HepG2 (cell line): Measurements from ENCODE around the gene IKBKE. TPM values are rescaled to one million over a fixed set of nuclear protein-coding genes. Genes with fewer than 3 reads are reported as not detected.

Experiments
- ATAC-seq: fragments of 200-7000 bp; cut with Tn5 transposase; 3 replicates; pipeline ENCODE4 v1.9.1; 2020; ENCODE audit warnings: mild to moderate bottlenecking, moderate library complexity
- BruUV-seq: library from RNA; stranded (reverse); fragments of 400-500 nt; replicated peaks from 2 replicates; lab custom pipeline; 2021; lab: Mats Ljungman, UMichigan
- CTCF ChIA-PET: fragments of 300-600 bp; formaldehyde crosslinking; extraction: SDS; loops from one replicate; lab custom pipeline; 2021; ENCODE audit warnings: low total read pairs, inconsistent platforms, low intra/inter-chr PET ratio; lab: Yijun Ruan, JAX
- POLR2A ChIA-PET: fragments of 350-600 bp; sonication (Branson Sonifier 250); formaldehyde crosslinking; loops from one replicate; lab custom pipeline; 2020; ENCODE audit warnings: antibody characterized with exemption, inconsistent platforms; lab: Yijun Ruan, JAX
- DNase-seq: peaks from one replicate; pipeline ENCODE4 v3.0.0-alpha.2; 2015; ENCODE audit warnings: low spot score
- FAIRE-seq: peaks from 3 replicates; lab custom pipeline; 2011; peaks lifted over from hg19 to GRCh38; lab: Jason Lieb, UNC
- H2AFZ ChIP-seq: one replicate; pipeline ENCODE4 v1.6.1; 2011; ENCODE audit warnings: low read length, inconsistent platforms
- H3K27ac ChIP-seq: fragments of 300-600 bp; 3 replicates; pipeline ENCODE4 v1.8.0; 2011; ENCODE audit warnings: mixed run types, mild to moderate bottlenecking, mixed read lengths, low read length, inconsistent platforms; ENCODE audit not compliant: insufficient read depth; ENCODE audit errors: extremely low read length
- H3K27me3 ChIP-seq, 2 experiments: fragments of 200-600 bp in 1 of 2; 2 replicates in 1 of 2; 3 replicates in 1 of 2; pipeline versions ENCODE4 v1.6.0 to v1.8.0; 2011; ENCODE audit warnings: low read length in 2 of 2, mild to moderate bottlenecking in 2 of 2, moderate library complexity in 2 of 2, inconsistent platforms in 1 of 2; ENCODE audit not compliant: insufficient read depth in 2 of 2, control insufficient read depth in 1 of 2
- H3K36me3 ChIP-seq, 2 experiments: fragments of 200-600 bp in 1 of 2; replicated peaks in 1 of 2; 2 replicates in 1 of 2; 3 replicates in 1 of 2; pipeline versions ENCODE4 v1.5.1 to v1.8.0; 2011; ENCODE audit warnings: low read length in 2 of 2, inconsistent platforms in 1 of 2; ENCODE audit not compliant: insufficient read depth in 2 of 2, control insufficient read depth in 1 of 2
- H3K4me1 ChIP-seq: 2 replicates; pipeline ENCODE4 v1.5.1; 2012; ENCODE audit warnings: low read length, inconsistent platforms; ENCODE audit not compliant: insufficient read depth
- H3K4me2 ChIP-seq: 2 replicates; pipeline ENCODE4 v1.6.0; 2011; ENCODE audit warnings: low read depth, low read length, inconsistent platforms
- H3K4me3 ChIP-seq, 3 experiments: fragments of 200-600 bp in 1 of 3; sonication (generic), shearing (Covaris generic) in 1 of 3; replicated peaks in 1 of 3; 2 replicates each; pipeline ENCODE4 v1.5.1; 2011 to 2016; ENCODE audit warnings: low read length in 3 of 3, inconsistent platforms in 2 of 3, low read depth in 2 of 3, mild to moderate bottlenecking in 2 of 3, control low read depth in 1 of 3, mixed read lengths in 1 of 3; ENCODE audit not compliant: insufficient read depth in 1 of 3
- H3K79me2 ChIP-seq: one replicate; pipeline ENCODE4 v1.6.1; 2011; ENCODE audit warnings: low read length, inconsistent platforms; ENCODE audit not compliant: insufficient read depth
- H3K9ac ChIP-seq: 2 replicates; pipeline ENCODE4 v1.6.0; 2011; ENCODE audit warnings: mild to moderate bottlenecking, low read depth, low read length, inconsistent platforms; ENCODE audit not compliant: insufficient read depth
- H3K9me3 ChIP-seq: 2 replicates; pipeline ENCODE4 v1.5.1; 2012; ENCODE audit warnings: mild to moderate bottlenecking, low read length
- H4K20me1 ChIP-seq: 2 replicates; pipeline ENCODE4 v1.6.0; 2011; ENCODE audit warnings: inconsistent platforms, mild to moderate bottlenecking, low read length, moderate library complexity; ENCODE audit not compliant: insufficient read depth
- BRF2 ChIP-seq: sonication (generic); formaldehyde crosslinking; IDR thresholded peaks from 2 replicates; pipeline ENCODE4 v1.8.1; 2022; ENCODE audit warnings: mild to moderate bottlenecking, missing genetic modification reagents
- CCAR2 ChIP-seq: fragments of 200-400 bp; formaldehyde crosslinking; optimal IDR thresholded peaks from 2 replicates; pipeline ENCODE3; 2018; ENCODE audit warnings: low read depth, mild to moderate bottlenecking, low read length, moderate library complexity
- GZF1 ChIP-seq: sonication (generic); formaldehyde crosslinking; IDR thresholded peaks from 2 replicates; pipeline ENCODE4 v1.5.1; 2020; ENCODE audit warnings: mild to moderate bottlenecking, missing genetic modification reagents
- KLF12 ChIP-seq: sonication (generic); formaldehyde crosslinking; IDR thresholded peaks from 2 replicates; pipeline ENCODE4 v1.4.0; 2020; ENCODE audit warnings: missing genetic modification reagents, borderline replicate concordance
- MATR3 ChIP-seq: sonication (generic); formaldehyde crosslinking; IDR thresholded peaks from 2 replicates; pipeline ENCODE4 v1.4.0; 2020; ENCODE audit warnings: missing genetic modification reagents
- REXO4 ChIP-seq: sonication (generic); formaldehyde crosslinking; IDR thresholded peaks from 2 replicates; pipeline ENCODE4 v1.8.0; 2022; ENCODE audit warnings: missing genetic modification reagents, mild to moderate bottlenecking, borderline replicate concordance
- SNAI1 ChIP-seq: sonication (generic); formaldehyde crosslinking; IDR thresholded peaks from 2 replicates; pipeline ENCODE4 v1.5.0; 2020; ENCODE audit warnings: mild to moderate bottlenecking, missing genetic modification reagents, borderline replicate concordance
- SNAPC4 ChIP-seq: sonication (generic); formaldehyde crosslinking; IDR thresholded peaks from 2 replicates; pipeline ENCODE4 v1.4.0; 2020; ENCODE audit warnings: mild to moderate bottlenecking, missing genetic modification reagents
- STAT5B ChIP-seq: sonication (generic); formaldehyde crosslinking; IDR thresholded peaks from 2 replicates; pipeline ENCODE4 v1.4.0; 2020; ENCODE audit warnings: missing genetic modification reagents
- TCF7 ChIP-seq: sonication (generic); IDR thresholded peaks from 2 replicates; pipeline ENCODE4 v1.6.1; 2016; ENCODE audit warnings: antibody characterized with exemption, low read depth
- USF2 ChIP-seq, 2 experiments: sonication (generic) in 1 of 2; formaldehyde crosslinking in 1 of 2; IDR thresholded peaks; 2 replicates each; pipeline versions ENCODE4 v1.5.1 to v1.6.1; 2011 to 2020; ENCODE audit warnings: borderline replicate concordance in 1 of 2, low read depth in 1 of 2, low read length in 1 of 2, mild to moderate bottlenecking in 1 of 2, missing genetic modification reagents in 1 of 2, moderate library complexity in 1 of 2
- XBP1 ChIP-seq: sonication (generic); formaldehyde crosslinking; IDR thresholded peaks from 2 replicates; pipeline ENCODE4 v1.5.0; 2020; ENCODE audit warnings: missing genetic modification reagents
- ZKSCAN8 ChIP-seq: IDR thresholded peaks from 2 replicates; pipeline ENCODE4 v1.6.1; 2016; ENCODE audit warnings: borderline replicate concordance, missing genetic modification reagents, missing compliant biosample characterization
- ZNF549 ChIP-seq: sonication (generic); formaldehyde crosslinking; IDR thresholded peaks from 2 replicates; pipeline ENCODE4 v1.5.0; 2020; ENCODE audit warnings: missing genetic modification reagents
- WGBS: methylation state at CpG from one replicate; pipeline ENCODE4 v1.1.6; 2017; ENCODE audit warnings: low lambda C conversion rate; 5-methylcytosine and 5-hydroxymethylcytosine counted together
- in situ Hi-C: cut with HindIII; loops from 2 replicates; pipeline ENCODE4 v1.10.0; 2017; ENCODE audit warnings: low pct_unique_long_range_greater_than_20kb; ENCODE audit not compliant: extremely low pct_ligation_motif_present
- intact Hi-C: fragments of 100-400 bp; cut with micrococcal nuclease; formaldehyde crosslinking; loops from one replicate; pipeline ENCODE4 v1.10.0; 2022; ENCODE audit not compliant: unreplicated experiment
- polyA plus RNA-seq, 8 experiments: library from polyadenylated mRNA; depleted of rRNA in 3 of 8; stranded (reverse) in 7 of 8; unstranded in 1 of 8; fragments of >200 nt; fragmentation: Illumina TruSeq in 4 of 8; extraction: Trizol in 4 of 8; gene quantifications; 2 replicates each; pipeline versions ENCODE4 v1.2.1 to v1.2.3, GENCODE V29; 2011 to 2016; ENCODE audit warnings: low read depth in 4 of 8, missing spikeins in 1 of 8, mixed read lengths in 1 of 8; ENCODE audit not compliant: insufficient read depth in 1 of 8
- total RNA-seq, 5 experiments: library from RNA; depleted of rRNA; stranded (reverse); fragments of >200 nt; fragmentation: Illumina TruSeq; extraction: Trizol; gene quantifications; 2 replicates each; pipeline ENCODE4 v1.2.3, GENCODE V29; 2016; ENCODE audit warnings: low read depth in 1 of 5

Gene IKBKE
- total and polyA plus RNA-seq, 2 of the 13 experiments (the other 11 are each of a cell fraction or from before 2014, with no cell fraction given), result 4.5 to 5.8 TPM

GRCh38 chr1:206535853-206536188 lies 65.5 kb downstream of the IKBKE start:
- H3K36me3 ChIP-seq, result no peaks in the 10 kb centered on the region
- H3K79me2 ChIP-seq, result no peaks in the 10 kb centered on the region
- H3K9me3 ChIP-seq, result no peaks in the 10 kb centered on the region
- intact Hi-C loops, result no loop called here
- peaks cover 0 to 4% of the 10 kb centered on the region in 2 experiments; a peak in 1 of 5 replicates for H3K27me3 ChIP-seq
- WGBS, result 40% methylated on average over 6 of the region's 6 CpGs
- FAIRE-seq (no peak), ATAC-seq (no peak), DNase-seq (no peak)
- H3K4me1 ChIP-seq, result no peaks in the 10 kb centered on the region
- H3K4me3 ChIP-seq, result no peak overlapping the region
- in situ Hi-C loops, result no loop called here
- no peak overlapping the region for H2AFZ ChIP-seq
- no TSS peak for BruUV-seq
- H3K4me2 ChIP-seq, result no peak overlapping the region
- no peaks in the 10 kb centered on the region for H4K20me1 ChIP-seq
- CTCF ChIA-PET, result no interaction called here
- POLR2A ChIA-PET, result no interaction called here
- no peak overlapping the region for H3K27ac ChIP-seq
- no peak overlapping the region for H3K9ac ChIP-seq
- TF ChIP-seq REXO4 (CRISPR knock-in tag), result no peak
- TF ChIP-seq STAT5B (CRISPR knock-in tag), result no peak
- TF ChIP-seq CCAR2, result no peak
- no peak for TF ChIP-seq ZKSCAN8 (CRISPR knock-in tag)
- no peak for TF ChIP-seq KLF12
- no peak for TF ChIP-seq XBP1
- TF ChIP-seq USF2 (IDR thresholded peaks at IDR 0.05; ENCODE audit: low read depth, low read length), result no peak
- TF ChIP-seq USF2 (CRISPR knock-in tag; IDR thresholded peaks at IDR 0.05; ENCODE audit: borderline replicate concordance), result no peak
- TF ChIP-seq BRF2, result no peak
- no peak for TF ChIP-seq TCF7
- TF ChIP-seq GZF1 (CRISPR knock-in tag), result no peak
- no peak for TF ChIP-seq MATR3 (CRISPR knock-in tag)
- no peak for TF ChIP-seq ZNF549 (CRISPR knock-in tag)
- TF ChIP-seq SNAPC4, result no peak
- no peak for TF ChIP-seq SNAI1 (CRISPR knock-in tag)
